ENCODE results near the gene C16orf74. TPM values are rescaled to one million over a fixed set of nuclear protein-coding genes. Genes with fewer than 3 reads are reported as not detected.

The C16orf74 gene
- total and polyA plus RNA-seq, 5 donors, result 1.1 to 2.1 (median 1.5) TPM

GRCh38 chr16:85716022-85716679 lies 34.7 kb downstream of the C16orf74 start:
- H3K27me3 ChIP-seq (ENCODE audit: control insufficient read depth, insufficient read depth), result no peaks in the 10 kb centered on the region
- DNase-seq, result no peak
- H3K27ac ChIP-seq (ENCODE audit: low read length), result no peak overlapping the region
- peaks cover 4% of the 10 kb centered on the region for H3K9me3 ChIP-seq (ENCODE audit: control insufficient read depth, low read length)
- no peaks in the 10 kb centered on the region for H3K4me1 ChIP-seq (ENCODE audit: control insufficient read depth, insufficient read depth, low read length)
- ATAC-seq, result no peak
- H3K4me3 ChIP-seq (ENCODE audit: low read length), result no peak overlapping the region
- intact Hi-C loops (cut with DNase I), result loop anchor here in 3 of 4 donors (10.0 kb wide), 4 partner anchors 321 to 601 kb away; partner anchors contain the start of gene CIBAR2 (in 1 of the 3)
- WGBS, result 34% methylated on average over 9 of the region's 9 CpGs

- Histone ChIP-seq H3K4me1 (ENCODE audit: control insufficient read depth, insufficient read depth, low read length) (no peaks in the 10 kb centered on the region), H3K4me3 (ENCODE audit: low read length) (no peak overlapping the region), H3K9me3 (ENCODE audit: control insufficient read depth, low read length) (peaks cover 4% of the 10 kb centered on the region), H3K27ac (ENCODE audit: low read length) (no peak overlapping the region), H3K27me3 (ENCODE audit: control insufficient read depth, insufficient read depth) (no peaks in the 10 kb centered on the region)
- 48% methylated on average over 22 of the region's 22 CpGs for WGBS
- intact Hi-C loops (cut with DNase I), result loop anchor here in 3 of 4 donors (10.0 kb wide), 4 partner anchors 321 to 601 kb away; partner anchors contain the start of gene CIBAR2 (in 1 of the 3)
- no peak for DNase-seq
- no peak for ATAC-seq
These were observed 35.5 kb downstream of the C16orf74 start for GRCh38 chr16:85715169-85716021.

GRCh38 chr16:85712801-85713200 lies 38.1 kb downstream of the C16orf74 start:
- Histone ChIP-seq H3K27me3 (ENCODE audit: control insufficient read depth, insufficient read depth) (no peaks in the 10 kb centered on the region), H3K4me3 (ENCODE audit: low read length) (no peak overlapping the region), H3K27ac (ENCODE audit: low read length) (no peak overlapping the region), H3K4me1 (ENCODE audit: control insufficient read depth, insufficient read depth, low read length) (no peaks in the 10 kb centered on the region), H3K9me3 (ENCODE audit: control insufficient read depth, low read length) (peaks cover 4% of the 10 kb centered on the region)
- DNase-seq (no peak), ATAC-seq (no peak)
- intact Hi-C loops (cut with DNase I), result loop anchor here in 3 of 4 donors (10.0 kb wide), 4 partner anchors 318 to 598 kb away; partner anchors contain the start of gene CIBAR2 (in 1 of the 3)
- 47% methylated on average over 9 of the region's 9 CpGs for WGBS

- Histone ChIP-seq H3K9me3 (ENCODE audit: control insufficient read depth, low read length) (peaks cover 4% of the 10 kb centered on the region), H3K4me3 (ENCODE audit: low read length) (no peak overlapping the region), H3K27ac (ENCODE audit: low read length) (no peak overlapping the region), H3K4me1 (ENCODE audit: control insufficient read depth, insufficient read depth, low read length) (no peaks in the 10 kb centered on the region), H3K27me3 (ENCODE audit: control insufficient read depth, insufficient read depth) (no peaks in the 10 kb centered on the region)
- 91% methylated on average over 6 of the region's 6 CpGs for WGBS
- DNase-seq (no peak), ATAC-seq (no peak)
- intact Hi-C loops (cut with DNase I), result loop anchor here in 3 of 4 donors (10.0 kb wide), 4 partner anchors 317 to 597 kb away; partner anchors contain the start of gene CIBAR2 (in 1 of the 3)
These were observed 38.8 kb downstream of the C16orf74 start for GRCh38 chr16:85711982-85712587.

- H3K4me3 ChIP-seq (ENCODE audit: low read length), result no peak overlapping the region
- intact Hi-C loops (cut with DNase I), result loop anchor here in 3 of 4 donors (10.0 kb wide), 4 partner anchors 316 to 596 kb away; partner anchors contain the start of gene CIBAR2 (in 1 of the 3)
- no peak overlapping the region for H3K27ac ChIP-seq (ENCODE audit: low read length)
- no peak for ATAC-seq
- 90% methylated on average over 9 of the region's 9 CpGs for WGBS
- no peaks in the 10 kb centered on the region for H3K4me1 ChIP-seq (ENCODE audit: control insufficient read depth, insufficient read depth, low read length)
- no peaks in the 10 kb centered on the region for H3K27me3 ChIP-seq (ENCODE audit: control insufficient read depth, insufficient read depth)
- H3K9me3 ChIP-seq (ENCODE audit: control insufficient read depth, low read length), result peaks cover 4% of the 10 kb centered on the region
- DNase-seq, result no peak
These were observed 40.2 kb downstream of the C16orf74 start for GRCh38 chr16:85710732-85711131.

DNA sequence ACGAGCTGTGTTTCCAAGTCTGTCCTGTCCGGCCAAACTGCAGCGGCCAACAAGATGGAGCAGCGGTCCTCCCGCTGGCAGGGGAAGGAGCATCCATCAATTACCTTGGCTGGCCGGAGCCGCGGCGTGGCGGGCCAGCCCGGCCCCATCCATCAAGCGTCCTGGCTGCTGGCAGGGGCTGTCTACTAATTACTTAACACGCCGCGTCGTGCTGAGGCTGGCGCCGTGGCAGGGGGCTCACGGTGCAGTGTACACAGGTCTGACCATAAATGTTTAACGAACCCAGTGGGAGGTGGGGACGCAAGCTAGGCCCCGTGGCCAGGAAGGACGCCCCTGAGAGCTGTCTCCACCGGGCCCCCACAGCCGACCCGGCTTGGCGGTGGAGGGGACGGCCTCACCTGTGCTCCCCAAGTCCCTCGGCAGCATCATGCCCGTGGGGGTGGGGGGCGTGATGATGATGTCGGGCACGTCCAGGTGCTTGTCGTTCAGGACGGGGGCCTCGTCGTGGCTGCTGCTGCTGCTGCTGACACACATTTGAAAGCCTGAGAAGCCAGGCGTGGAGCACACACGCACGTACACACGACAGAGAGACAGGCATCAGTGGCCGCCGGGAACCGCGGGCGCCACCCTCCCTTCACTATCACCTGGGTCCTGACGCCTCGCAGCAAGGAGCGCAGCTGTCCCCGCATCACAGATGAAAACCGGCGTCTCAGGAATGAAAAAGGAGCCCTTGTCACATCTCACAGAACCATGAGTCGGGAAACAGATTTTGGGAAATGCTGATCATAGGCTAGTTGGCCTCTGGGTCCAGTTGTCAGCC lies 40.9 kb downstream of the C16orf74 start:
- H3K9me3 ChIP-seq (ENCODE audit: control insufficient read depth, low read length), result peaks cover 4% of the 10 kb centered on the region
- no peak for ATAC-seq
- DNase-seq, result no peak
- intact Hi-C loops (cut with DNase I), result loop anchor here in 3 of 4 donors (10.0 kb wide), 4 partner anchors 315 to 595 kb away; partner anchors contain the start of gene CIBAR2 (in 1 of the 3)
- H3K27ac ChIP-seq (ENCODE audit: low read length), result no peak overlapping the region
- H3K4me3 ChIP-seq (ENCODE audit: low read length), result no peak overlapping the region
- WGBS, result 70% methylated on average over 53 of the region's 53 CpGs
- H3K4me1 ChIP-seq (ENCODE audit: control insufficient read depth, insufficient read depth, low read length), result no peaks in the 10 kb centered on the region
- no peaks in the 10 kb centered on the region for H3K27me3 ChIP-seq (ENCODE audit: control insufficient read depth, insufficient read depth)

DNA sequence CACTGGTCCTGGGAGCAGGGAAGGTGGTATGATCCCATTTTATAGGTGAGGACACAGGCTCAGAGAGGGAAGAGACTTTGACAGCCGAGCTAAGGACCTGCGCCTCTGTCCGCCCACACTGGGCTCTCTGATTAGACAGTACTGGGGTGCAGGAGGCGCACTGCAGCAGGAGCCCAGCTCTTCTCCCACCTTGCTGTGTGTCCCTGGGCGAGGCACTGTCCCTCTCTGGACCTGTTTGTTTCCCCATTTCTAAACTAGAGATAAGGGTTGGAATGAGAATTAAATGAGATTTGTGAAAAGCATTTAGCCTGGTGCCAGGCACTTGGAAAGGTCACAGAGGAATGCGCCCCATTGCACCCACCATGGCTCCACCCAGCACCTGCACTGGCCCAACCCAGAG lies 42.6 kb downstream of the C16orf74 start:
- intact Hi-C loops (cut with DNase I), result no loop called here
- WGBS, result 95% methylated on average over 6 of the region's 6 CpGs
- no peak for ATAC-seq

GRCh38 chr16:85707528-85708095 lies 43.3 kb downstream of the C16orf74 start:
- Histone ChIP-seq H3K4me1 (ENCODE audit: control insufficient read depth, insufficient read depth, low read length) (no peaks in the 10 kb centered on the region), H3K4me3 (ENCODE audit: low read length) (no peak overlapping the region), H3K27ac (ENCODE audit: low read length) (no peak overlapping the region), H3K9me3 (ENCODE audit: control insufficient read depth, low read length) (peaks cover 4% of the 10 kb centered on the region), H3K27me3 (ENCODE audit: control insufficient read depth, insufficient read depth) (no peaks in the 10 kb centered on the region)
- ATAC-seq, result no peak
- 86% methylated on average over 16 of the region's 16 CpGs for WGBS
- intact Hi-C loops (cut with DNase I), result no loop called here
- no peak for DNase-seq

More for the DNA sequence above, 42.6 kb downstream of the C16orf74 start:
- Histone ChIP-seq H3K4me1 (ENCODE audit: control insufficient read depth, insufficient read depth, low read length) (no peaks in the 10 kb centered on the region), H3K27ac (ENCODE audit: low read length) (no peak overlapping the region), H3K27me3 (ENCODE audit: control insufficient read depth, insufficient read depth) (no peaks in the 10 kb centered on the region), H3K9me3 (ENCODE audit: control insufficient read depth, low read length) (peaks cover 4% of the 10 kb centered on the region), H3K4me3 (ENCODE audit: low read length) (no peak overlapping the region)
- no peak for DNase-seq

DNA sequence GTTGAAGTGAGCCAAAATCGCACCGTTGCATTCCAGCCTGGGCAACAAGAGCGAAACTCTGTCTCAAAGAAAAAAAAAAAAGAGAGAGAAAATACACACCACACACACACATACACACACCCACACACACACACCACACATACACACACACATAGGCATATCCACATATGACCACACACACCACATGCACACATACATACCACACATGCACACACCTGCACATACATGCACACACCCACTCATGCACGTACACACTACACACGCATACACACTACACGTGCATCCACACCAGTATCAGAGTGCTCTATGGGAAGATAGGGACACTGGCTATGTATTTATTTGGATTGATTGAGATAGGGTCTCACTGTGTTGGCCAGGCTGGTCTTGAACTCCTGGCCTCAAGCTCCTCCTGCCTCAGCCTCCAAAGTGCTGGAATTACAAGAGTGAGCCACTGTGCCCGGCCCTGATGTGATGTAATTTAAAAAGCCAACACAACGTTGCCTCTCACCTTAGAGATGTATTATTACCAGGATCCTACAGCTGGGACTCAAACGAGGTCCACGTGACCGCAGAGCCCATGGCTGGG lies 44.4 kb downstream of the C16orf74 start:
- DNase-seq (no peak), ATAC-seq (no peak)
- intact Hi-C loops (cut with DNase I), result no loop called here
- Histone ChIP-seq H3K4me3 (ENCODE audit: low read length) (no peak overlapping the region), H3K4me1 (ENCODE audit: control insufficient read depth, insufficient read depth, low read length) (no peaks in the 10 kb centered on the region), H3K27ac (ENCODE audit: low read length) (no peak overlapping the region), H3K27me3 (ENCODE audit: control insufficient read depth, insufficient read depth) (no peaks in the 10 kb centered on the region), H3K9me3 (ENCODE audit: control insufficient read depth, low read length) (no peaks in the 10 kb centered on the region)
- 93% methylated on average over 11 of the region's 11 CpGs for WGBS

Measured in right cardiac atrium (tissue), 5 donors.